WERI-Rb-1 (cell line): ENCODE measurements around the gene MAP2K6.

Source experiments
- DNase-seq: peaks from one replicate; pipeline ENCODE4 v3.0.0-alpha.2; 2020
- H3K27ac ChIP-seq: fragments of 250-450 bp; sonication (Bioruptor Pico); 2 replicates; pipeline ENCODE4 v1.5.1; 2020; ENCODE audit warnings: mild to moderate bottlenecking, moderate library complexity
- H3K27me3 ChIP-seq: fragments of 250-450 bp; sonication (Bioruptor Pico); 2 replicates; pipeline ENCODE4 v1.5.1; 2021; ENCODE audit warnings: mild to moderate bottlenecking, low read depth, moderate library complexity; ENCODE audit not compliant: insufficient read depth, severe bottlenecking
- H3K36me3 ChIP-seq: fragments of 250-450 bp; sonication (Bioruptor Pico); 2 replicates; pipeline ENCODE4 v1.5.1; 2020; ENCODE audit warnings: mild to moderate bottlenecking, moderate library complexity
- H3K4me3 ChIP-seq: 2 replicates; pipeline ENCODE4 v1.5.1; 2011; ENCODE audit warnings: low read depth, mild to moderate bottlenecking, control low read depth, low read length
- H3K9me3 ChIP-seq: fragments of 250-450 bp; sonication (Bioruptor Pico); 2 replicates; pipeline ENCODE4 v1.5.1; 2021; ENCODE audit warnings: mild to moderate bottlenecking, moderate library complexity; ENCODE audit not compliant: severe bottlenecking
- CTCF ChIP-seq: IDR thresholded peaks from 2 replicates; pipeline ENCODE4 v1.5.1; 2011; ENCODE audit warnings: low read depth, mild to moderate bottlenecking, control low read depth, inconsistent platforms, low read length

MAP2K6 gene

GRCh38 chr17:69434164-69434579, 19.7 kb downstream of the MAP2K6 start:
- H3K27ac ChIP-seq, result no peak overlapping the region
- H3K9me3 ChIP-seq, result no peaks in the 10 kb centered on the region
- no peak overlapping the region for H3K4me3 ChIP-seq
- no peaks in the 10 kb centered on the region for H3K36me3 ChIP-seq
- no peaks in the 10 kb centered on the region for H3K27me3 ChIP-seq
- DNase-seq, result no peak
- TF ChIP-seq CTCF, result no peak

- no peaks in the 10 kb centered on the region for H3K27me3 ChIP-seq
- TF ChIP-seq CTCF, result no peak
- H3K9me3 ChIP-seq, result no peaks in the 10 kb centered on the region
- H3K27ac ChIP-seq, result no peak overlapping the region
- H3K36me3 ChIP-seq, result no peaks in the 10 kb centered on the region
- no peak for DNase-seq
- H3K4me3 ChIP-seq, result no peak overlapping the region
Observed at GRCh38 chr17:69435971-69436696, 21.6 kb downstream of the MAP2K6 start.

GRCh38 chr17:69437475-69437874, 23.0 kb downstream of the MAP2K6 start:
- Histone ChIP-seq H3K36me3 (no peaks in the 10 kb centered on the region), H3K27me3 (no peaks in the 10 kb centered on the region), H3K9me3 (no peaks in the 10 kb centered on the region), H3K27ac (no peak overlapping the region), H3K4me3 (no peak overlapping the region)
- TF ChIP-seq CTCF, result no peak
- DNase-seq, result no peak

GRCh38 chr17:69438776-69439175, 24.3 kb downstream of the MAP2K6 start:
- no peak for DNase-seq
- H3K36me3 ChIP-seq, result no peaks in the 10 kb centered on the region
- no peak overlapping the region for H3K4me3 ChIP-seq
- no peak for TF ChIP-seq CTCF
- H3K27ac ChIP-seq, result no peak overlapping the region
- H3K9me3 ChIP-seq, result no peaks in the 10 kb centered on the region
- no peaks in the 10 kb centered on the region for H3K27me3 ChIP-seq

- H3K4me3 ChIP-seq, result no peak overlapping the region
- H3K27ac ChIP-seq, result no peak overlapping the region
- TF ChIP-seq CTCF, result no peak
- H3K27me3 ChIP-seq, result no peaks in the 10 kb centered on the region
- DNase-seq, result no peak
- H3K9me3 ChIP-seq, result no peaks in the 10 kb centered on the region
- no peaks in the 10 kb centered on the region for H3K36me3 ChIP-seq
Observed at GRCh38 chr17:69441179-69441578, 26.7 kb downstream of the MAP2K6 start.

GRCh38 chr17:69443138-69443537, 28.6 kb downstream of the MAP2K6 start:
- H3K4me3 ChIP-seq, result no peak overlapping the region
- no peak for TF ChIP-seq CTCF
- no peaks in the 10 kb centered on the region for H3K9me3 ChIP-seq
- H3K27me3 ChIP-seq, result no peaks in the 10 kb centered on the region
- no peaks in the 10 kb centered on the region for H3K36me3 ChIP-seq
- no peak for DNase-seq
- H3K27ac ChIP-seq, result no peak overlapping the region
